Breast epithelium (tissue), 3 donors: ENCODE measurements around the gene BATF.

Experiments
- CTCF ChIP-seq, 3 donors: fragments of 450-650 bp; IDR thresholded peaks; one replicate each; pipeline ENCODE4 v1.5.1; 2016 to 2017; ENCODE audit warnings: antibody characterized with exemption in 3 of 3, mild to moderate bottlenecking in 3 of 3, moderate library complexity in 3 of 3
- POLR2A ChIP-seq: fragments of 450-650 bp; IDR thresholded peaks from one replicate; pipeline ENCODE4 v1.6.1; 2016; ENCODE audit warnings: antibody characterized with exemption, mild to moderate bottlenecking, moderate library complexity

GRCh38 chr14:75513911-75514672 is 8.2 kb upstream of the BATF start:
- TF ChIP-seq POLR2A (no peak), CTCF (IDR thresholded peaks at IDR 0.05) (no peak)
